A549 (cell line): ENCODE data around the gene PPID. TPM values are rescaled to one million over a fixed set of nuclear protein-coding genes. Genes with fewer than 3 reads are reported as not detected.
A peak's percentile ranks its signal among the peaks of the same experiment; 100 is the strongest.

Experiments used
- ATAC-seq, 2 experiments: fragments of 200-7000 bp in 1 of 2; fragments of >200 bp in 1 of 2; cut with Nextera tagmentation in 1 of 2; cut with Tn5 transposase in 1 of 2; 3 replicates each; pipeline versions ENCODE4 v1.8.0 to v1.9.1; 2018 to 2020; ENCODE audit warnings: mild to moderate bottlenecking in 1 of 2, moderate library complexity in 1 of 2
- CTCF ChIA-PET: fragments of 300-600 bp; sonication (Branson Sonifier 250); formaldehyde crosslinking; extraction: SDS; loops from one replicate; lab custom pipeline; 2021; ENCODE audit warnings: antibody characterized with exemption, inconsistent platforms; lab: Yijun Ruan, JAX
- POLR2A ChIA-PET: fragments of 350-600 bp; formaldehyde crosslinking; extraction: SDS; loops from one replicate; lab custom pipeline; 2021; ENCODE audit warnings: antibody characterized with exemption, inconsistent platforms; lab: Yijun Ruan, JAX
- DNase-seq, 2 experiments: peaks; one replicate each; pipeline versions ENCODE4 v3.0.0 to v3.0.0-alpha.2; 2011 to 2016; ENCODE audit warnings: low read depth in 1 of 2, low spot score in 1 of 2
- FAIRE-seq: peaks from 2 replicates; lab custom pipeline; 2011; peaks lifted over from hg19 to GRCh38; lab: Jason Lieb, UNC
- H3K27ac ChIP-seq, 2 experiments: fragments of >200 bp; sonication (Bioruptor Twin); formaldehyde crosslinking; 3 replicates each; pipeline ENCODE4 v1.5.1; 2016 to 2017
- H3K4me1 ChIP-seq: fragments of >200 bp; sonication (Bioruptor Twin); formaldehyde crosslinking; 3 replicates; pipeline ENCODE4 v1.6.1; 2016
- H3K4me2 ChIP-seq: fragments of >200 bp; sonication (Bioruptor Twin); formaldehyde crosslinking; 3 replicates; pipeline ENCODE4 v1.6.1; 2016
- H3K4me3 ChIP-seq: fragments of >200 bp; sonication (Bioruptor Twin); formaldehyde crosslinking; 3 replicates; pipeline ENCODE4 v1.5.1; 2016
- H3K9me3 ChIP-seq: fragments of >200 bp; sonication (Bioruptor Twin); formaldehyde crosslinking; 3 replicates; pipeline ENCODE4 v1.6.1; 2016
- CBX2 ChIP-seq: fragments of 200-600 bp; sonication (generic); IDR thresholded peaks from 2 replicates; pipeline ENCODE4 v1.6.1; 2016; ENCODE audit warnings: low read depth, mild to moderate bottlenecking, borderline replicate concordance
- CHD2 ChIP-seq: fragments of 150-350 bp; IDR thresholded peaks from 2 replicates; pipeline ENCODE4 v1.6.1; 2014; ENCODE audit warnings: low read length; ENCODE audit not compliant: partially characterized antibody
- EP300 ChIP-seq, 2 experiments: fragments of >200 bp; sonication (Bioruptor Twin); formaldehyde crosslinking; IDR thresholded peaks; 2 replicates in 1 of 2; 3 replicates in 1 of 2; pipeline ENCODE4 v1.6.1; 2016 to 2017
- ESRRA ChIP-seq: fragments of 150-350 bp; IDR thresholded peaks from 2 replicates; pipeline ENCODE4 v1.6.1; 2014; ENCODE audit warnings: mild to moderate bottlenecking, low read length, borderline replicate concordance
- FOXS1 ChIP-seq: fragments of 250-450 bp; sonication (Bioruptor Pico); IDR thresholded peaks from 2 replicates; pipeline ENCODE4 v1.5.0; 2020; ENCODE audit warnings: mild to moderate bottlenecking, moderate library complexity
- HOXA7 ChIP-seq: fragments of 250-450 bp; sonication (Bioruptor Pico); IDR thresholded peaks from 2 replicates; pipeline ENCODE4 v1.5.0; 2020; ENCODE audit warnings: mild to moderate bottlenecking, moderate library complexity
- HOXB5 ChIP-seq: fragments of 250-450 bp; sonication (Bioruptor Pico); IDR thresholded peaks from 2 replicates; pipeline ENCODE4 v1.5.0; 2020; ENCODE audit warnings: mild to moderate bottlenecking, moderate library complexity
- JUNB ChIP-seq: fragments of >200 bp; sonication (Bioruptor Twin); formaldehyde crosslinking; IDR thresholded peaks from 2 replicates; pipeline ENCODE4 v1.6.1; 2016
- KDM5A ChIP-seq: fragments of 200-600 bp; sonication (generic); IDR thresholded peaks from 2 replicates; pipeline ENCODE4 v1.6.1; 2016; ENCODE audit warnings: antibody characterized with exemption, mild to moderate bottlenecking
- MAZ ChIP-seq: fragments of 150-350 bp; IDR thresholded peaks from 2 replicates; pipeline ENCODE4 v1.6.1; 2014; ENCODE audit warnings: antibody characterized with exemption, low read depth, low read length, borderline replicate concordance
- NPAS2 ChIP-seq: fragments of 250-450 bp; sonication (Bioruptor Pico); IDR thresholded peaks from 2 replicates; pipeline ENCODE4 v1.8.0; 2022; ENCODE audit warnings: mild to moderate bottlenecking, moderate library complexity, borderline replicate concordance
- POLR2A ChIP-seq: IDR thresholded peaks from 2 replicates; pipeline ENCODE4 v1.6.1; 2012; ENCODE audit warnings: mild to moderate bottlenecking, low read length
- POLR2AphosphoS2 ChIP-seq: conservative IDR thresholded peaks from 2 replicates; pipeline ENCODE4 v1.6.1; 2012; ENCODE audit warnings: low read length, improper control_type of control experiment, inconsistent platforms
- RAD21 ChIP-seq, 2 experiments: fragments of >200 bp in 1 of 2; sonication (Bioruptor Twin) in 1 of 2; formaldehyde crosslinking in 1 of 2; IDR thresholded peaks in 1 of 2; conservative IDR thresholded peaks in 1 of 2; 2 replicates in 1 of 2; 3 replicates in 1 of 2; pipeline ENCODE4 v1.6.1; 2012 to 2018; ENCODE audit warnings: inconsistent platforms in 1 of 2
- RARB ChIP-seq: fragments of 250-450 bp; sonication (Bioruptor Pico); IDR thresholded peaks from 2 replicates; pipeline ENCODE4 v1.8.0; 2021; ENCODE audit warnings: mild to moderate bottlenecking, moderate library complexity
- RFX5 ChIP-seq: fragments of 450-650 bp; IDR thresholded peaks from 2 replicates; pipeline ENCODE4 v1.7.1; 2014; ENCODE audit warnings: antibody characterized with exemption, mild to moderate bottlenecking, moderate library complexity
- RNF2 ChIP-seq: fragments of 200-600 bp; sonication (generic); IDR thresholded peaks from 2 replicates; pipeline ENCODE4 v1.6.1; 2016; ENCODE audit warnings: low read depth, mild to moderate bottlenecking, antibody characterized with exemption, moderate library complexity, borderline replicate concordance
- SMC3 ChIP-seq: fragments of >200 bp; sonication (Bioruptor Twin); formaldehyde crosslinking; IDR thresholded peaks from 3 replicates; pipeline ENCODE4 v1.6.1; 2018; ENCODE audit warnings: inconsistent platforms
- SREBF2 ChIP-seq: fragments of 450-650 bp; IDR thresholded peaks from 2 replicates; pipeline ENCODE4 v1.6.1; 2014; ENCODE audit warnings: mild to moderate bottlenecking, moderate library complexity
- ZSCAN20 ChIP-seq: fragments of 250-450 bp; sonication (Bioruptor Pico); IDR thresholded peaks from 2 replicates; pipeline ENCODE4 v1.8.0; 2022; ENCODE audit warnings: mild to moderate bottlenecking, moderate library complexity
- WGBS: methylation state at CpG from one replicate; pipeline ENCODE4 v1.1.6; 2017; ENCODE audit errors: missing lambda C conversion rate; 5-methylcytosine and 5-hydroxymethylcytosine counted together
- polyA plus RNA-seq, 4 experiments: library from polyadenylated mRNA; depleted of rRNA in 3 of 4; stranded (reverse); fragments of >200 nt; fragmentation: RNase III in 1 of 4; extraction: RNeasy Plus Mini Kit Qiagen cat#74134 plus additional on column Dnase treatment in 1 of 4; gene quantifications; 2 replicates in 3 of 4; 3 replicates in 1 of 4; pipeline ENCODE4 v1.2.3, GENCODE V29; 2011 to 2017
- TF ChIP-seq, protein P1 (sequence below): fragments of 150-350 bp; IDR thresholded peaks from 2 replicates; pipeline ENCODE4 v1.6.1; 2014; ENCODE audit warnings: low read depth, mild to moderate bottlenecking, low read length
- TF ChIP-seq, protein P2 (sequence below): fragments of 200-600 bp; sonication (generic); IDR thresholded peaks from 2 replicates; pipeline ENCODE4 v1.6.1; 2016; ENCODE audit warnings: antibody characterized with exemption, mild to moderate bottlenecking, moderate library complexity
- TF ChIP-seq, protein P3 (sequence below): IDR thresholded peaks from 2 replicates; pipeline ENCODE4 v1.6.1; 2012; ENCODE audit warnings: low read depth, borderline replicate concordance
- TF ChIP-seq, protein P4 (sequence below): fragments of >200 bp; sonication (Bioruptor Twin); formaldehyde crosslinking; IDR thresholded peaks from 2 replicates; pipeline ENCODE4 v1.6.1; 2016

The PPID gene
- polyA plus RNA-seq, 2 of the 4 experiments (the other 2 are of a cell fraction) = 30.7 to 44.1 TPM

DNA sequence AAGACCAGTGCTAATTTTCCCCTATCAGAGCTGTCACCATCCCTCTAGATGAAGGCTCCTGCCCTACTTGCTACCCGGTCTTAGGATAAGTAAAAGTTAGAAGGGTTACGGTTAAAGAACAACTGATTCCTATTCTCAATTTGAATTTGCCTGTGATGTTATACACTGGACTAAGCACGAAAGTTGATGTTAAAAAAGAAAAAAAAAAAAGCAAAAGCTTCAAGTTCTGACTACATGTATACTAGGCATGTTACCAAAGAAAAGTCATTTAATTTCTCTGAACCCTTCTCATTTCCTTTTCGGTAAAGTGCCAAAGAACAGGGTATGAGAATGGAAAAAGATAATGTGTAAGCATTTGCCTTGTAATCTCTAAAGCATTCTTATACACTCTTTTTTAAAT is 1.4 kb upstream of the PPID start:
- ATAC-seq (no peak), FAIRE-seq (no peak), DNase-seq (no peak)
- Histone ChIP-seq H3K4me1 (no peaks in the 10 kb centered on the region), H3K4me2 (no peak overlapping the region), H3K4me3 (no peak overlapping the region), H3K27ac (peak overlapping the region in 1 of 2 experiments; percentile 95; a peak in 2 of 6 replicates), H3K9me3 (no peaks in the 10 kb centered on the region)
- ChIA-PET CTCF (interaction anchor here (1.2 to 1.8 kb wide), 3 partner anchors 127 to 478 kb away, joined by 4 to 7 read pairs (median 6); no protein-coding TSS in a partner anchor), POLR2A (no interaction called here)
- TF ChIP-seq CHD2 = no peak
- TF ChIP-seq HOXB5 = no peak
- TF ChIP-seq SMC3 = no peak
- no peak for TF ChIP-seq HOXA7 (CRISPR knock-in tag)
- TF ChIP-seq FOXS1 (CRISPR knock-in tag) = no peak
- TF ChIP-seq EP300 (IDR thresholded peaks at IDR 0.05) = no peak
- TF ChIP-seq RNF2 = no peak
- no peak for TF ChIP-seq NPAS2
- TF ChIP-seq SREBF2 = no peak
- TF ChIP-seq, protein P1, sequence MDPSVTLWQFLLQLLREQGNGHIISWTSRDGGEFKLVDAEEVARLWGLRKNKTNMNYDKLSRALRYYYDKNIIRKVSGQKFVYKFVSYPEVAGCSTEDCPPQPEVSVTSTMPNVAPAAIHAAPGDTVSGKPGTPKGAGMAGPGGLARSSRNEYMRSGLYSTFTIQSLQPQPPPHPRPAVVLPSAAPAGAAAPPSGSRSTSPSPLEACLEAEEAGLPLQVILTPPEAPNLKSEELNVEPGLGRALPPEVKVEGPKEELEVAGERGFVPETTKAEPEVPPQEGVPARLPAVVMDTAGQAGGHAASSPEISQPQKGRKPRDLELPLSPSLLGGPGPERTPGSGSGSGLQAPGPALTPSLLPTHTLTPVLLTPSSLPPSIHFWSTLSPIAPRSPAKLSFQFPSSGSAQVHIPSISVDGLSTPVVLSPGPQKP = no peak
- TF ChIP-seq JUNB = no peak
- TF ChIP-seq, protein P2, sequence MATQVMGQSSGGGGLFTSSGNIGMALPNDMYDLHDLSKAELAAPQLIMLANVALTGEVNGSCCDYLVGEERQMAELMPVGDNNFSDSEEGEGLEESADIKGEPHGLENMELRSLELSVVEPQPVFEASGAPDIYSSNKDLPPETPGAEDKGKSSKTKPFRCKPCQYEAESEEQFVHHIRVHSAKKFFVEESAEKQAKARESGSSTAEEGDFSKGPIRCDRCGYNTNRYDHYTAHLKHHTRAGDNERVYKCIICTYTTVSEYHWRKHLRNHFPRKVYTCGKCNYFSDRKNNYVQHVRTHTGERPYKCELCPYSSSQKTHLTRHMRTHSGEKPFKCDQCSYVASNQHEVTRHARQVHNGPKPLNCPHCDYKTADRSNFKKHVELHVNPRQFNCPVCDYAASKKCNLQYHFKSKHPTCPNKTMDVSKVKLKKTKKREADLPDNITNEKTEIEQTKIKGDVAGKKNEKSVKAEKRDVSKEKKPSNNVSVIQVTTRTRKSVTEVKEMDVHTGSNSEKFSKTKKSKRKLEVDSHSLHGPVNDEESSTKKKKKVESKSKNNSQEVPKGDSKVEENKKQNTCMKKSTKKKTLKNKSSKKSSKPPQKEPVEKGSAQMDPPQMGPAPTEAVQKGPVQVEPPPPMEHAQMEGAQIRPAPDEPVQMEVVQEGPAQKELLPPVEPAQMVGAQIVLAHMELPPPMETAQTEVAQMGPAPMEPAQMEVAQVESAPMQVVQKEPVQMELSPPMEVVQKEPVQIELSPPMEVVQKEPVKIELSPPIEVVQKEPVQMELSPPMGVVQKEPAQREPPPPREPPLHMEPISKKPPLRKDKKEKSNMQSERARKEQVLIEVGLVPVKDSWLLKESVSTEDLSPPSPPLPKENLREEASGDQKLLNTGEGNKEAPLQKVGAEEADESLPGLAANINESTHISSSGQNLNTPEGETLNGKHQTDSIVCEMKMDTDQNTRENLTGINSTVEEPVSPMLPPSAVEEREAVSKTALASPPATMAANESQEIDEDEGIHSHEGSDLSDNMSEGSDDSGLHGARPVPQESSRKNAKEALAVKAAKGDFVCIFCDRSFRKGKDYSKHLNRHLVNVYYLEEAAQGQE = no peak
- no peak for TF ChIP-seq RFX5
- TF ChIP-seq CBX2 = no peak
- TF ChIP-seq POLR2AphosphoS2 = no peak
- WGBS = 86% methylated on average over 4 of the region's 4 CpGs

DNA sequence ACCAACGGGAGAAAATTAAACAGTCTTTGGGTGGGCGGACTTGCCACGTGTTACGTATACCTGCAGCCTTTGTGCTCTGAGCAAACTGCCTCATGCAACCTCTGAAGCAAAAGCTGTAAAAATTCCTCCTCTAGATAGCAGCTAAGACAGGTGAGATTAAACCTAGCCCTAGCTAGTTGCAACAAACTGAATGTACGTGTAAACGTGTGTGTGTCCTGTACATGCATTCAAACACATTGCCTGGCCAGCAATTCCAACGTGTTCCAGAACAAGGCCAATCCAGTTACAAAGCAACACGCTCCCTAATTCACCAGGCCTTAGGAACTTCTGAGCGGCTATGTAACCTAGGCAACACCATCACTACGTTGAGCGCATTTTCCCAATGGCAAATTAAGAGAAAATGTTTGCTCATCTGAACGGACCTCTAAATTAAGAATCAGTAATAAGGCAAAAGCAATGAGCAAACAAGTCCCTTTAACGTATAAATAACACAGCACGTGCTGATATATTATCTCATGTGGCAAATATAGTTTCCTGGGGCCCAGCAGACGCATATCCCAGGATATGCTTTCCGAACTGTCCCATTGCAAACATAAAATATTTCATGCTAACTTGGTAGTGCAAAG is 792 bp downstream of the PPID start:
- Histone ChIP-seq H3K9me3 (no peaks in the 10 kb centered on the region), H3K4me2 (peak overlapping the region; percentile 85), H3K4me1 (no peaks in the 10 kb centered on the region), H3K27ac (peak overlapping the region; percentile 86 to 95), H3K4me3 (peak overlapping the region; percentile 80)
- ChIA-PET POLR2A (no interaction called here), CTCF (no interaction called here)
- ATAC-seq (peak in 1 of 2 experiments; percentile 62; a peak in 3 of 6 replicates), FAIRE-seq (no peak), DNase-seq (peak; percentile 10 to 35)
- 25% methylated on average over 16 of the region's 16 CpGs for WGBS
- TF ChIP-seq POLR2A = no peak

DNA sequence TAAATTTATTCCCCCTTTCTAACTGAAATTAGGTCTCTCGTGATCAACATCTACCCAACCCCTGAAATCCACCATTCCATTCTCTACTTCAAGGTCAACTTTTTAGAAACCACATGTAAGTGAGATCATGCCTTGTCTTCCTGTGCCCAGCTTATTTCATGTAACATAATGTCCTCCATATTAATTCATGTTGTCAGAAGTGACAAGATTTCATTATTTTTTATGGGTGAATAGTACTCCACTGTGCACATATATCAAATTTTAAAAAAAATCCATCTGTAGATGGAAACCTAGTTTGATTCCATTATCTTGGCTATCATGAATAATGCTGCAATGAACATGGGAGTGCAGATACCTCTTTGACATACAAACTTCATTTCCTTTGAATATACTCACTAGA is 1.5 kb downstream of the PPID start:
- Histone ChIP-seq H3K4me1 (no peaks in the 10 kb centered on the region), H3K4me2 (peak overlapping the region; percentile 85), H3K27ac (no peak overlapping the region), H3K4me3 (no peak overlapping the region; the same call in 2 of the 3 replicates), H3K9me3 (no peaks in the 10 kb centered on the region)
- no peak for ATAC-seq
- ChIA-PET POLR2A (no interaction called here), CTCF (no interaction called here)
- 90% methylated on average over 1 of the region's 1 CpG for WGBS
- FAIRE-seq = no peak
- DNase-seq = no peak
- TF ChIP-seq, protein P3, sequence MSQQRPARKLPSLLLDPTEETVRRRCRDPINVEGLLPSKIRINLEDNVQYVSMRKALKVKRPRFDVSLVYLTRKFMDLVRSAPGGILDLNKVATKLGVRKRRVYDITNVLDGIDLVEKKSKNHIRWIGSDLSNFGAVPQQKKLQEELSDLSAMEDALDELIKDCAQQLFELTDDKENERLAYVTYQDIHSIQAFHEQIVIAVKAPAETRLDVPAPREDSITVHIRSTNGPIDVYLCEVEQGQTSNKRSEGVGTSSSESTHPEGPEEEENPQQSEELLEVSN = no peak
- no peak for TF ChIP-seq RAD21 (conservative IDR thresholded peaks at IDR 0.05 in 1 of 2, IDR thresholded peaks at IDR 0.05 in 1 of 2)
- no peak for TF ChIP-seq CBX2
- TF ChIP-seq, protein P2 = no peak
- TF ChIP-seq RARB (CRISPR knock-in tag) = no peak
- TF ChIP-seq ESRRA = no peak
- no peak for TF ChIP-seq MAZ
- TF ChIP-seq JUNB = no peak
- no peak for TF ChIP-seq ZSCAN20
- no peak for TF ChIP-seq CHD2
- TF ChIP-seq RFX5 = no peak
- TF ChIP-seq, protein P4, sequence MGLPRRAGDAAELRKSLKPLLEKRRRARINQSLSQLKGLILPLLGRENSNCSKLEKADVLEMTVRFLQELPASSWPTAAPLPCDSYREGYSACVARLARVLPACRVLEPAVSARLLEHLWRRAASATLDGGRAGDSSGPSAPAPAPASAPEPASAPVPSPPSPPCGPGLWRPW = no peak
- TF ChIP-seq KDM5A = no peak
- TF ChIP-seq NPAS2 = no peak
